Measurements from ENCODE around the gene CACUL1. TPM values are rescaled to one million over a fixed set of nuclear protein-coding genes. Genes with fewer than 3 reads are reported as not detected.
"Not testable (repeated sequence)": the region's sequence is repeated elsewhere in the genome, so short reads cannot be mapped to it uniquely, and the experiment has no call there.

Gene CACUL1
- total RNA-seq, 1 experiment from 2014 or later = 38.5 TPM

GRCh38 chr10:118645294-118645693 is 109.5 kb downstream of the CACUL1 start:
- not testable (repeated sequence) for H4K20me1 ChIP-seq (ENCODE audit: control insufficient read depth, insufficient read depth, insufficient read length); H2BK20ac ChIP-seq (ENCODE audit: low read depth, low read length, poor library complexity, severe bottlenecking); H2BK15ac ChIP-seq (ENCODE audit: low read depth, low read length); H3K4me3 Mint-ChIP-seq; H3K23ac ChIP-seq (ENCODE audit: insufficient read length, low read depth, low read length); H3K27ac Mint-ChIP-seq; H3K56ac ChIP-seq (ENCODE audit: insufficient read length, low read depth, low read length); DNase-seq; H3K23me2 ChIP-seq (ENCODE audit: insufficient read length, low read depth, low read length, poor library complexity, severe bottlenecking); H3K4me1 Mint-ChIP-seq; H3K27ac ChIP-seq (ENCODE audit: insufficient read length, low read depth, low read length); H3K79me1 ChIP-seq (ENCODE audit: insufficient read depth, low read depth, low read length, poor library complexity, severe bottlenecking); H3K14ac ChIP-seq (ENCODE audit: insufficient read depth, low read length); H2AK5ac ChIP-seq (ENCODE audit: insufficient read length, low read length); H2BK5ac ChIP-seq (ENCODE audit: insufficient read length, low read length); H3K18ac ChIP-seq (ENCODE audit: insufficient read length, low read depth, low read length); H3K4me2 ChIP-seq (ENCODE audit: insufficient read depth, insufficient read length, low read length); H4K5ac ChIP-seq (ENCODE audit: insufficient read length, low read depth, low read length); H2BK12ac ChIP-seq (ENCODE audit: insufficient read length, low read depth, low read length); H3K79me2 ChIP-seq (ENCODE audit: insufficient read depth, low read length); H4K91ac ChIP-seq (ENCODE audit: insufficient read length, low read depth, low read length); H3K9me3 ChIP-seq (ENCODE audit: control insufficient read depth, low read depth, low read length); H3T11ph ChIP-seq (ENCODE audit: low read length); H3K27me3 ChIP-seq (ENCODE audit: insufficient read depth, low read length); H4K8ac ChIP-seq (replicated peaks; ENCODE audit: insufficient read length, low read depth, low read length); H3K4me1 ChIP-seq (ENCODE audit: insufficient read depth, low read length); H2AFZ ChIP-seq (ENCODE audit: low read length); H2BK120ac ChIP-seq (ENCODE audit: low read depth, low read length, poor library complexity, severe bottlenecking); H3K36me3 Mint-ChIP-seq (ENCODE audit: insufficient read depth in 1 of 3, low read depth in 3 of 3); H3K9ac ChIP-seq (ENCODE audit: extremely low read depth, insufficient read length, low read length); H3K4ac ChIP-seq (ENCODE audit: low read depth, low read length)
- WGBS (ENCODE audit: extremely low coverage, insufficient read length, low lambda C conversion rate) = no CpG with 5 or more reads among the region's 1 CpG
- Mint-ChIP-seq H3K27me3 (ENCODE audit: low read depth) (peaks cover 70% of the 10 kb centered on the region), H3K9me3 (peaks cover 5 to 12% of the 10 kb centered on the region in 2 experiments; a peak in 4 of 5 replicates)

Measured in H9 (cell line).